IPS-11a (cell line): ENCODE results near the gene ANKRD2.
"Not testable (repeated sequence)": the region's sequence is repeated elsewhere in the genome, so short reads cannot be mapped to it uniquely, and the experiment has no call there.

Source experiments
- H3K4me3 ChIP-seq: one replicate; pipeline ENCODE4 v1.5.1; 2013; ENCODE audit warnings: low read depth, low read length, control low read depth

Gene ANKRD2

DNA sequence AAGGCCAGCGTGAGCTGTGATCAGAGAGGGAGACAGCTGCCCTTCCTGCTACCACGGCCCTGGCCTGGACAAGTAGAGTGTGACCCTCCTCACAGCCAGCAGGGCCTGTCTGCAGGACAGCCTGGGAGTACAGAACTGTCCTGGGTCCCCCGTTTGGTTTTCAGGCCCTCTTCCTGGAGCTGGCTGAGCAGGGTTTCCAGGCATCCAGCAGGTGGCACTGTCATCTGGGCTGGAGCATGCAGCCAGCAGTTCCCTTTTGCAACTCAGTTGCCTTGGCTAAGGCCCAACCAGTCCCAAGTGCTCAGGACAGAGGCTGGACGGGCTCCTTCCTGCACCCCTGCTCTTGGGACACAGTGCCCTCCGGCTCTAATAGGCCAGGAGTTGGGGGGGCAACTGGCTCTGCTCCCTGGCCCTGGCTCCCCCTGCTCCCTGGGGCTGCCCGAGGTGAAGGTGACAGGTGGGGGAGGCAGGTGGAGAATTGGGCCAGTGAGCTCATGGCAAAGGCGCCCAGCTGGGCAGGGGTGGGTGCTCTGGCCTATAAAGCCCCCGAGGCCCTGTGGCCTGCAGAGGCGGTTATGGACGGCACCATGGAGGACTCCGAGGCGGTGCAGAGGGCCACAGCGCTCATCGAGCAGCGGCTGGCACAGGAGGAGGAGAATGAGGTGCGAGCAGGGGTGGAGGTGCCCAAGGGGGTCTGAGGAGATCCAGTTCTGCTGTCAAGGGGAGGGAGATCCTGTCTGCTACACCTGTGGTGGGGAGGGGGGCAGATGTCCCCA is at the start of gene ANKRD2:
Gene ANKRD2 (plus strand): TSS at position 566 of the 776 bp plus-strand sequence. CDS start 10 bp downstream, at position 576.
- H3K4me3 ChIP-seq = no peak within 1 kb of the TSS

GRCh38 chr10:97522937-97523336 is 49.6 kb upstream of the ANKRD2 start:
- no peak overlapping the region for H3K4me3 ChIP-seq

GRCh38 chr10:97525086-97525485 is 47.5 kb upstream of the ANKRD2 start:
- H3K4me3 ChIP-seq = no peak overlapping the region

GRCh38 chr10:97525683-97526110 is 46.9 kb upstream of the ANKRD2 start:
- H3K4me3 ChIP-seq = no peak overlapping the region

DNA sequence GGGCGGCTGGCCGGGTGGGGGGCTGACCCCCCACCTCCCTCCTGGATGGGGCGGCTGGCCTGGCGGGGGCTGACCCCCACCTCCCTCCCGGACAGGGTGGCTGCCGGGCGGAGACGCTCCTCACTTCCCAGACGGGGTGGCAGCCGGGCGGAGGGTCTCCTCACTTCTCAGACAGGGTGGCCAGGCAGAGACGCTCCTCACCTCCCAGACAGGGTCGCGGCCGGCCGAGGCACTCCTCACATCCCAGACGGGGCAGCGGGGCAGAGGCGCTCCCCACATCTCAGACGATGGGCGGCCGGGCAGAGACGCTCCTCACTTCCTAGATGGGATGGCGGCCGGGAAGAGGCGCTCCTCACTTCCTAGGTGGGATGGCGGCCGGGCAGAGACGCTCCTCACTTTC is 43.7 kb upstream of the ANKRD2 start:
- not testable (repeated sequence) for H3K4me3 ChIP-seq

GRCh38 chr10:97529685-97530465 is 42.7 kb upstream of the ANKRD2 start:
- no peak overlapping the region for H3K4me3 ChIP-seq

DNA sequence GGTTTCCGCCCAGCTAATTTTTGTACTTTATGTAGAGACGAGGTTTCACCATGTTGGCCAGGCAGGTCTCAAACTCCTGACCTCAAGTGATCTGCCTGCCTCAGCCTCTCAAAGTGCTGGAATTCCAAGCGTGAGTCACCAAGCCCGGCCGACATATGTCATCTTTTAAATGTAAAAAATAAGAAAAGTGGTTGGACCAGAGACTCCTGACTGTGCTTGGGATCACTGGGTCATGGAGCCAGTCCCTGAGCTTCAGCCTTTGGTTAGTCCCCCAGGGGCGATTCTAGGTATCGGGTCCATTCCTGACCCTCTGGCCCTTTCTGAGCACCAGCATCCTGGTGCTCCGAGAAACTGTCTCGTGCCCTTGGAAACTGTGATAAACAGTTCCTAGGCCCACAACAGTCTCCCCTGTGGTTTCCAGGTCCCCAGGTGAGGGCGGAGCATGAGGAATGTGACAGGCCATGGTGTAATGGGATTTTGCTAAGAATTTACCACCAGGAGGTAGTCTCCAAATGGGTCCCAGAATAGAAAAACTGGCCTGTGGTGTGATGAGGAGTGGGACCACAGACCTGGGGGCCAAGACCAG is 41.1 kb upstream of the ANKRD2 start:
- H3K4me3 ChIP-seq = no peak overlapping the region

DNA sequence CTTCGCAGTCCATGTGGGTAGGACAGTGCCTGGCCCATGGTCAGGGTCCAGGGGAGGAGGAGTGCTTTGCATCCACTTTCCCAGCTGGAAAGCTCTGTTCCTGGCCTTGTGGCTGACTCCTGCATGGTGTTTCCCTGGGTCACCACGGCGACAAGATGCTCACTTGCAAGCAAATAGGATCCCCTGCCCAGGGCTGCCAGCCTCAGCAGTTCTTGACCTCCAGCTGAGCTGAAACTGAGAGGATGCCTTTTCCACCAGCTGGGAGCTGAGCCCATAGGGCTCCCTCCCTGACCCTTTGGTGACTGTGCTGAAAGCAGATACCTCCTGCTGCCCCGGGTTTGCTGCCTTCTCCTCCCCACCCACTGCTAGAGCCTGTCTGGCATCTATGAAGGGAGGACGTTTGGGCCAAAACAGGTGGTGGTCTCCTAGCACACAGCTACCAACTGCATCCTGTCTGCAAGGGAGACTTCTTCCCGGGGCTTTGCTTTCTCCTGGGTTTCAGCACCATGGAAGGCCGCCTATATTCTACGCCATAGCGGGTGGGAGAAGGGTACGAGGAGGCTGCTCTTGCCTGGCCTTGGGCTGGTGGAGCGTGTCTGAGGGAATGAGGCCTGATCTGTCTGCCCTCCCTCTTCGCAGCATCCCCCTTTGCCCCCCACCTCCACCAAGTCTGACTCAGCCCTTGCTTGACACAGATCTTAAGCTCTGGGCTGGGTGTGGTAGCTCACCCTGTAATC is 39.5 kb upstream of the ANKRD2 start:
- no peak overlapping the region for H3K4me3 ChIP-seq

- H3K4me3 ChIP-seq = no peak overlapping the region
These were observed 38.7 kb upstream of the ANKRD2 start for GRCh38 chr10:97533888-97534287.

DNA sequence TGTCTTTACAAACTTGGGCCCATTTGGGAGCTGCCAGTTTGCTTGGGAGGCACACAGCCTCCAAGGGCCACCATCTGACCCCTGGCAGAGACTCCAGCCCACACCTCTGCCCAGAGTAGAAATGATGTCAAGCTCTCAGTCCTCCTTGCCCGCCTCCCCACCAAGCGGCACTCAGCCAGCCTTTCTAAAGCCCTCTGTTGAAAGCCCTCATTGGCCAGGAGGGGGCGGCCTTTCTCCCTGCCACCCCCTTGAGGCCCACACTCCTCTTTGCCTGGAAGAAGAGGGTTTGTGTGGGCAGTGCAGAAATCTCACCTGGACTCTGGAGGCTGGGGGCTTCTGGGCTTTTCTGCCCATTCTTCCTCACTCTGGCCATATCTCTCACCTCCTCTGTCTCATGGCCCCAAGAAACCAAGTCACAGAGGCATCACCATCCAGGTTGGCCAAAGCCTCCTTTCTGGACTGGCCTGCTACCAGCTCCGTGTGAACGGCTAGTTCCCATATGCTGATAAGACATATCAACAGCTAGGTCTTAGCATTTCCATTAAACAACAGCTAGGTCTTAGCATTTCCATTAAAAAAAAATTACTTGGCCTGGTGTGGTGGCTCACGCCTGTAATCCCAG is 37.7 kb upstream of the ANKRD2 start:
- H3K4me3 ChIP-seq = no peak overlapping the region

GRCh38 chr10:97537186-97537869 is 35.3 kb upstream of the ANKRD2 start:
- H3K4me3 ChIP-seq = no peak overlapping the region

- H3K4me3 ChIP-seq = no peak overlapping the region
These were observed 34.2 kb upstream of the ANKRD2 start for GRCh38 chr10:97538411-97538810.

GRCh38 chr10:97538839-97539238 is 33.7 kb upstream of the ANKRD2 start:
- H3K4me3 ChIP-seq = no peak overlapping the region

- H3K4me3 ChIP-seq = no peak overlapping the region
These were observed 32.9 kb upstream of the ANKRD2 start for GRCh38 chr10:97539523-97540200.

- no peak overlapping the region for H3K4me3 ChIP-seq
These were observed 31.7 kb upstream of the ANKRD2 start for GRCh38 chr10:97540669-97541500.

DNA sequence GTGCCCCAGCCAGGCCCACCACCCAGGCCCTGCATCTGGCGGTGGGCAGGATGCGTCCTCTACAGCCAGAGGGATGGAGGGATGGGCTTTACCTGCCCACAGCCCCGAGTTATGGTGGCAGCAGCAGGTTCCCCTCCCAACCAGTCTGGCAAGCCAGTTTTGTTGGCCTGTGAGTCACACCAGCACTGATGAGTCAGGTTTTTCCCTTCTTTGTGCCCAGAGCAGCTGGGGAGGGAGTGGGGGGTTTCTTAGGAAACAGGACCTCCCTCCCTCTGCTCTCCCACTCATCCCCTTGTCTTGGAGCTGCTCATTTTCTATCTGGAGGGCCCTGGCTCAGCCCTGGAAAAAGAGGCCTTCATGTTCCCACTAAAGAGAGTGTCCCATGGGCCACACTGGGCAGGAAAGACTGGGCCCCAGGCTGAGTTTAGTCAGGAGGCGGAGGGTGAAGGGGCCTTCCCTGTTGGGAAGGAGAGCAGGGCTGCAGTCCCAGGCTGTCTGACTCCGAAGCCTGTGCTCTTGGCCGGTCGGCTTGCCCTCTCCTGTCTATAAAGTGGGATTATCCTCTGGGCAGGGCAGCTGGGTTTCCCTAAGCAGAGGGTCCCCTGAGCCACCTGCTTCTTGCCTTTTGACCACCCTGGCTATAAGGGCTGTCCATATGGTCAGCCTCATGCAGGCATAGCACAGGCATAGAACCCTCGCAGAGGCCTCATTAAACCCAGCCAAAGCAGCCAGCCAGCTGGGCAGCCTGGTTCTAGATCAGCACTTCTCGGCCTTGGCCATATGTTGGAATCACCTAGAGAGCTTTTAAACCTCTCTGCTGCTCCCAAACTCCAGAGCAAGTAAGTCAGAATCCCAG is 30.2 kb upstream of the ANKRD2 start:
- no peak overlapping the region for H3K4me3 ChIP-seq

- no peak overlapping the region for H3K4me3 ChIP-seq
These were observed 29.5 kb upstream of the ANKRD2 start for GRCh38 chr10:97543025-97543546.
